HEK293 (cell line): ENCODE results near the gene RPRD1A.
"Not testable (repeated sequence)": the region's sequence is repeated elsewhere in the genome, so short reads cannot be mapped to it uniquely, and the experiment has no call there.

Experiments
- CTCF ChIP-seq: fragments of 450-650 bp; formaldehyde crosslinking; IDR thresholded peaks from 2 replicates; pipeline ENCODE4 v1.5.1; 2016; ENCODE audit warnings: missing biosample characterization, missing genetic modification characterization
- ZNF10 ChIP-seq: fragments of 450-650 bp; formaldehyde crosslinking; IDR thresholded peaks from 2 replicates; pipeline ENCODE4 v1.5.1; 2017; ENCODE audit warnings: missing biosample characterization, missing genetic modification characterization
- ZNF169 ChIP-seq: fragments of 450-650 bp; formaldehyde crosslinking; IDR thresholded peaks from 2 replicates; pipeline ENCODE4 v1.5.1; 2016; ENCODE audit warnings: missing biosample characterization, missing genetic modification characterization
- ZNF175 ChIP-seq: fragments of 450-650 bp; formaldehyde crosslinking; IDR thresholded peaks from 2 replicates; pipeline ENCODE4 v1.5.1; 2016; ENCODE audit warnings: missing biosample characterization, missing genetic modification characterization
- ZNF521 ChIP-seq: fragments of 450-650 bp; formaldehyde crosslinking; IDR thresholded peaks from 2 replicates; pipeline ENCODE4 v1.5.1; 2017; ENCODE audit warnings: missing biosample characterization, mild to moderate bottlenecking, missing genetic modification characterization
- ZNF610 ChIP-seq: fragments of 450-650 bp; formaldehyde crosslinking; IDR thresholded peaks from 2 replicates; pipeline ENCODE4 v1.5.1; 2016; ENCODE audit warnings: missing biosample characterization, missing genetic modification characterization, borderline replicate concordance
- ZNF658 ChIP-seq: fragments of 450-650 bp; formaldehyde crosslinking; IDR thresholded peaks from 2 replicates; pipeline ENCODE4; 2016; ENCODE audit warnings: missing biosample characterization, missing genetic modification characterization
- TF ChIP-seq, protein P1 (sequence below): fragments of 450-650 bp; formaldehyde crosslinking; IDR thresholded peaks from 2 replicates; pipeline ENCODE4 v1.5.1; 2016; ENCODE audit warnings: missing biosample characterization, missing genetic modification characterization, low read depth

- TF ChIP-seq CTCF, ZNF658, ZNF10, ZNF175, ZNF169, ZNF521, ZNF610 (tag by site-specific recombination): not testable (repeated sequence)
- TF ChIP-seq, protein P1, sequence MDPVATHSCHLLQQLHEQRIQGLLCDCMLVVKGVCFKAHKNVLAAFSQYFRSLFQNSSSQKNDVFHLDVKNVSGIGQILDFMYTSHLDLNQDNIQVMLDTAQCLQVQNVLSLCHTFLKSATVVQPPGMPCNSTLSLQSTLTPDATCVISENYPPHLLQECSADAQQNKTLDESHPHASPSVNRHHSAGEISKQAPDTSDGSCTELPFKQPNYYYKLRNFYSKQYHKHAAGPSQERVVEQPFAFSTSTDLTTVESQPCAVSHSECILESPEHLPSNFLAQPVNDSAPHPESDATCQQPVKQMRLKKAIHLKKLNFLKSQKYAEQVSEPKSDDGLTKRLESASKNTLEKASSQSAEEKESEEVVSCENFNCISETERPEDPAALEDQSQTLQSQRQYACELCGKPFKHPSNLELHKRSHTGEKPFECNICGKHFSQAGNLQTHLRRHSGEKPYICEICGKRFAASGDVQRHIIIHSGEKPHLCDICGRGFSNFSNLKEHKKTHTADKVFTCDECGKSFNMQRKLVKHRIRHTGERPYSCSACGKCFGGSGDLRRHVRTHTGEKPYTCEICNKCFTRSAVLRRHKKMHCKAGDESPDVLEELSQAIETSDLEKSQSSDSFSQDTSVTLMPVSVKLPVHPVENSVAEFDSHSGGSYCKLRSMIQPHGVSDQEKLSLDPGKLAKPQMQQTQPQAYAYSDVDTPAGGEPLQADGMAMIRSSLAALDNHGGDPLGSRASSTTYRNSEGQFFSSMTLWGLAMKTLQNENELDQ (tag by site-specific recombination): not testable (repeated sequence)
Measured at GRCh38 chr18:36081118-36081517, 13.8 kb upstream of the RPRD1A start.
